HG02642 (cell line): ENCODE measurements around the gene GPI.
"Not testable (repeated sequence)": the region's sequence is repeated elsewhere in the genome, so short reads cannot be mapped to it uniquely, and the experiment has no call there.

Experiments used
- ATAC-seq: cut with Tn5 transposase; IDR thresholded peaks from one replicate; pipeline ENCODE4 v1.9.1; 2021; ENCODE audit warnings: mild to moderate bottlenecking; ENCODE audit not compliant: unreplicated experiment, poor library complexity

GPI gene

DNA sequence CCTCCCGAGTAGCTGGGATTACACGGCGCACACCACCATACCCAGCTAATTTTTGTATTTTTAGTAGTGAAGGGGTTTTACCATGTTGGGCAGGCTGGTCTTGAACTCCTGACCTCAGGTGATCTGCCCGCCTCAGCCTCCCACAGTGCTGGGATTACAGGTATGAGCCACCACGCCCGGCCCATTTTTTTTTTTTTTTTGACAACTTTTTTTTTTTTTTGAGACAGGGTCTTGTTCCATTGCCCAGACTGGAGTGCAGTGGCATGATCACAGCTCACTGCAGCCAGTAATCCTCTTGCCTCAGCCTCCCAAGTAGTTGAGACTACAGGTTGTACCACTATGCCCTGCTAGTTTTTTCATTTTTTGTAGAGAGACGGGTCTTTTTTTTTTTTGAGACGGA, 35.8 kb downstream of the GPI start:
- ATAC-seq: not testable (repeated sequence)

DNA sequence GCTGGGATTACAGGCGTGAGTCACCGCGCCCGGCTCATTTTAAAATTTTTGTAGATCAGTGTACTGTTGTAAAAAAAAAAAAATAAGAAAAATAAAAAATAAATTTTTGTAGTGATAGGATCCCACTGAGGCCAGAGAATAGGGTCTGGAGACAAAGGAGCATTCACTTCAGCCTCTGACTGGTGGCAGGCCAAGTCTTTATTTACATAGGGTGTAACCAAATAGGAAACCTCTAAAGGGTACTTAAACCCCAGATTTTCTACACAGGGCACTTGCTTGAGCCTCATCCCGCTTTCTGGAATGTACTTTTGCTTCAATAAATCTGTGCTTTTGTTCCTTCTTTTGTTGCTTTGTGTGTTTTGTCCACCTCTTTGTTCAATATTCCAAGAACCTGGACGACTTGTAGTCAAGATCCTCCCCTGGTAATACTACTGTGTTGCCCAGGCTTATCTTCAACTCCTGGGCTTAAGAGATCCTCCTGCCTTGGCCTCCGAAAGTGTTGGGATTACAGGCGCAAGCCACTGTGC, 37.1 kb downstream of the GPI start:
- ATAC-seq: no peak

DNA sequence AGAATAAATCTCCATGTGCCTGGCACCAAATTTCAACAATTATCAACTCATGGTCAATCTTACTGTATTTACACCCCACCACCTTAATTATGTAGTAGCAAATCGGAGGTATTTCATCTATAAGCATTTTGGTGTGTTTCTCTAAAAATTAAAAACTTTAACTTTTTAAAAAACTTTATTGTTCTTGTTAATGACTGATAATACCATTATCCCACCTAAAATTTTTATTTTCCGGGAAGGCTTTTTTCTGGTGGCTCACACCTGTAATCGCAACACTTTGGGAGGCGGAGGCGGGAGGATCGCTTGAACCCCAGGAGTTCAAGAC, 38.8 kb downstream of the GPI start:
- ATAC-seq: no peak

DNA sequence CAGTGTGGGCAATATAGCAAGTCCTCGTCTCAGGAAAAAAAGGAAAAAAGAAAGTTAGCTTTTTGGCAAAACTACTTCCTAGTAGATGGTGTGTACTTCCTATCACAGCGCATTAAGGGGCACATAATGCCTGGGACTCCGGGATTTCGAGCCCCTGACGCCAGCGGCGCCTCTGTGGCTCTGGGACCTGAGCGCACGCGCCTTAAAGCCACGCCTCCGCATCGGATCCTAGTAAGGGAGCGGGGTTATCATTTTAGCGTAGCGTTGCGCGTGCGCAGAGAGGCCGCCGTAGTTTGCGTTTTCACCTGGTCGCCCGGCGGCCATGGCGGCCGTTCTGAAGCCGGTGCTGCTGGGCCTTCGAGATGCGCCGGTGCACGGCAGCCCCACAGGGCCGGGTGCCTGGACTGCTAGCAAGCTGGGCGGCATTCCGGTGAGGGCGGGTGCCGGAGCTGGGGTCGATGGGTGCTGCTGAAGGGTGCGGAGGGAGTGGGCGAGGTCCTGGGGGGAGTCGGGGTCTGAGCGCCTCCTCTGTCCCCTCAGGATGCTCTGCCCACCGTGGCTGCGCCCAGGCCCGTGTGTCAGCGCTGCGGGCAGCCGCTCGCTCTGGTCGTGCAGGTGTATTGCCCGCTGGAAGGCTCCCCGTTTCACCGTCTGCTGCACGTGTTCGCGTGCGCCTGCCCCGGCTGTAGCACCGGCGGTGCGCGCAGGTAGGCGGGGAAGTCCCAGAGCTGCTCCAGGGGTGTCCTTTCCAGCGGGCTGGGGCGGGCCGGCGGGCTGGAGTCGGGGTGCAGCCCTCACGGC, 39.3 kb downstream of the GPI start, which contains the start of gene PDCD2L:
Gene PDCD2L, plus strand, starts transcription at position 291 of the 801 bp plus-strand sequence. Its CDS starts 32 bp downstream, at position 323.
- ATAC-seq: peak; percentile 85

DNA sequence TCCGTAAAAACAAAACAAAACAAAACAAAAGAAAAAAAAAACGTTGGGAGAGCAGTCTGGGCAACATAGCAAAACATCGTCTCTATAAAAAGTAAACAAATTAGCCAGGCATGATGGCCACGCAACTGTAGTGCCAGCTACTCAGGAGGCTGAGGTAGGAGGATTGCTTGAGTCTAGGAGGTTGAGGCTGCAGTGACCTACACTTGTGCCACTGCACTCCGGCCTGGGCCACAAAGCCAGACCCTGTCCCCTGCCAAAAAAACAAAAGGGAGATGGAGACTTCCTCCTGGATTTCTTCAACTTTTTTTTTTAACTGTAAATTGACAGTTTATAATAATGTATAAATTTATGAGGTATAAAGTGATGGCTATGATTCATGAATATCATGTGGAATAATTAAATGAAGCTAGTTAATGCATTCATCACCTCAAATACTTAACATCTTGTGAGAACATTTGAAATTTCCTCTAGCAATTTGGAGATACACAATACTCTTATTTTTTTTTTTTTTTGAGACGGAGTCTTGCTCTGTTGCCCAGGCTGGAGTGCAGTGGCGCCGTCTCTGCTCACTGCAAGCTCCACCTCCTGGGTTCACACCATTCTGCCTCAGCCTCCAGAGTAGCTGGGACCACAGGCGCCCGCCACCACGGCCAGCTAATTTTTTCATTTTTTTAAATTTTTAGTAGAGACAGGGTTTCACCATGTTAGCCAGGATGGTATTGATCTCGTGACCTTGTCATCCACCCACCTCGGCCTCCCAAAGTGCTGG, 41.1 kb downstream of the GPI start:
- no peak for ATAC-seq

DNA sequence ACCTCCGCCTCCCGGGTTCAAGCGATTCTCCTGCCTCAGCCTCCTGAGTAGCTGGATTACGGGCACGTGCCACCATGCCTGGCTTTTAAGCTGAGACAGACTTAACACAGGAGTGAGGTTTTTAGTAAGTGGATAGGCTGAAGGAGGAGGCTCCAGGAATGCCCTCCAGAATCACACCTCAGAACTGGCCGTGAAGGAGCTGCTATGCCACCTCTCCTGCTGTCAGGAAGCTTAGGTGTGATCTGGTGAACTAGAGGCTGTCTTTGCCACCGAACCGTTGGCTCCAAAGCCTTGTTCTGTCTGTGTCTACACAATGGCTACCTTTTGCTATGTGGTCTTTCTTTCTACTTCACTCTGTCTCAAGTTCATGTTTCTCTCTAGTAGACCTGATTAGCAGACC, 43.4 kb downstream of the GPI start:
- no peak for ATAC-seq

DNA sequence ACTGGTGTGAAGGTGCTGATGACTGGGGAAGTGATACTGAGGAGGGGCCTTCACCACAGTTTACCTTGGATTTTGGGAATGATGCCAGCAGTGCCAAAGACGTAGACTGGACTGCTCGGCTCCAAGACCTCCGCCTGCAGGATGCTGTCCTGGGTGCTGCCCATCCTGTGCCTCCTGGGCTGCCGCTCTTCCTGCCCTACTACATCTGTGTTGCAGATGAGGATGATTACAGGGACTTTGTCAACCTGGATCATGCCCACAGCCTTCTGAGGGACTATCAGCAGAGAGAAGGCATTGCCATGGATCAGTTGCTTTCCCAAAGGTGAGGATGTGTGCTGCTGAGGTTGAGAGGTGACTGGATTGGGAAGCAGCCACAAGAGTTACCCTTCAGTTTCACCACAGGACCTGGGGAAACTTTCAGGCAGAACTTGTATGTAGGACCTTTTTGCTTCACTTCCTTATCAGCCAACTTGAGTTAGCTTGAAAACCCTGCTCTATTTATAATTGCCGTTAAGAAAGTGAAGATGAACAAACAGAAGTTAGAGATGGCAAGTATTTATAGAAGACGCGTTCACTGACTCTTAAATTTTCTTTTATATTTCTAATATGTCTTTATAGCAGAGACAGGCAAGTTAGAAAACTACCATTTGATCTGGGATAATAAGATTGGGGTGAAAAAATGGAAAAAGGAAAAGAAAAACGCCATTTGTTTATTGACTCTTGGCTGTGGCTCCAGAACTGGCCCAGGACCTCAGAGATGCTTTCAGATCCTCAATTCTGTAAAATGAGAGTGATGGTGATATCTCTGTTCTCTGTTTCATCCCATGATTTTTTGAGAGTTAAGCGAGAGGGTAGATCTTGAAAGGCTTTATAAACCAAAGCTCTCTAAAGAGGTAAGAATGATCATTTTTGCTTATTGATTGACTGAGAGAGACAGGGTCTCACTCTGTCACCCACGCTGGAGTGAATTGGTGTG, 44.5 kb downstream of the GPI start:
- ATAC-seq: no peak

DNA sequence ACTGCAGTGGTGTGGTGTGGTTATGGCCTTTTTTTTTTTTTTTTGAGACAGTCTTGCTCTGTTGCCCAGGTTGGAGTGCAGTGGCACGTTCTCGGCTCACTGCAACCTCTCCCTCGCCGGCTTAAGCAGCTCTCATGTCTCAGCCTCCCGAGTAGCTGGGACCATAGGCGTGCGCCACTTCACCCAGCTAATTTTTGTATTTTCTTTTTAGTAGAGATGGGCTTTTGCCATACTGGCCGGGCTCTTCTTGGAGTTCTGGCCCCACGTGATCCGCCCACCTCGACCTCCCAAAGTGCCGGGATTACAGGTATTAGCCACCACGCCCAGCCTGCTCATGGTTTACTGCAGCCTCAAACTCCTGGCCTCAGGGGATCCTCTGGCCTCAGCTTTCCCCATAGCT, 46.2 kb downstream of the GPI start:
- no peak for ATAC-seq

DNA sequence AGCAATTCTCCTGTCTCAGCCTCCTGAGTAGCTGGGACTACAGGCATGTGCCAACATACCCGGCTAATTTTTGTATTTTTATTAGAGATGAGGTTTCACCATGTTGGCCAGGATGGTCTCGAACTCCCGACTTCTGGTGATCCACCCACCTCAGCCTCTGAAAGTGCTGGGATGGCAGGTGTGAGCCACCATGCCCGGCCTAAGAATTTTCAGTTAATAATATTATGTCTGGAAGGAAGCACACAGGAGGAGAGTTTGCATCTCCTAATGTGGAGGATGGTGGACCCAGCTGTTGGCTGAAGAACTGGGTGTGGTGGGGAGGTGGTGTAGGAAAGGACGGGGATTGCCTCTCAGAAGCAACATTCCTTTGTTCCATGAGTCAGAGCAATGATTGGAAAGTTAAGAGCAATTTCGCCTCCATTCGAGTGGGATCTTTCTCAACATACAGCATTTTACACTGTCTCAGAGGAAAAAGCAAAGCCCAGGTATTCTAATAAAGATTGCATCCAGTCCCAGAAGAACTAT, 51.1 kb downstream of the GPI start:
- no peak for ATAC-seq

DNA sequence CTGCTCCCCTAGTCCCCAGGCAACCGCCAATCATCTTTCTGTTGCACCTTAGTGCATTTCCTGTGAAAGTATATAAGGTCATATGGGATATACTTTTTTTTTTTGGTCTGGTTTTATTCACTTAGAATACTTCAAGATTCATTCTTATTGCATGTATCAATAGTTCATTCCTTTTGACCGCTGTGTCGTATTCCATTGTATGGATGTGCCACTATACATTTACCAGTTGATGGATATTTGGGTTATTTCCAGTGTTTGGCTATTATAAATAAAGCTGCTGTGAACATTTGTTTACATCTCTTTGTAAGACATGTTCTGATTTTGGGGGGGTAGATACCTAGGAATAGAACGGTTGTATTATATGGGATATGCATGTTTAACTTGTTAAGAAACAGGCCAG, 53.3 kb downstream of the GPI start:
- no peak for ATAC-seq

DNA sequence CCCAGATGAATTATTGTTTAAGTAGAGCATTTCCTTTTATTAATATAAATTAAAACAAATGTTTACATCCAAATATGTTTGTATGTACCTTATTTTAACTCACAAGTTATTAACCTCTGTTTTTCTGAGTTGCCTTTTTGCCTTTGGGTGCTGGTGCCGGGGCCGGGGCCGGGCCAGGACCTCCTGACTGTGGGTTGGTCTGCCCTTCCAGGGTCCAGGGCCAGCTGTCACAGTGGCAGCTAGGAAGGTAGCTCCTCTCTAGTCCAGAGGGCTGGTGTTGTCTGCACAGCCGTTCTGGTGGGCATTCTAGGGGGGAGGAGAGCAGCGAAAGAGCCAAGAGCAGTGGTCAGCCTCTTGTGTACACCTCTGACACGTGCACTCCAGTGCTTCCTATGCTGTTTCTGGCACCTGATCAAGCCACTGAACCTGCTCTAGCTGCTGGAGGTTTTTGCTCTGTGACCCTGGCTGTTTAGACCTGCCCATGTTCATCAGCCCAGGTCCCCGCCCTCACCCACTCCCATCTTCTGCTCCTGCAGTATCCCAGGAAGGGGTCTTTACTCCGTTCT, 61.2 kb downstream of the GPI start:
- ATAC-seq: no peak

DNA sequence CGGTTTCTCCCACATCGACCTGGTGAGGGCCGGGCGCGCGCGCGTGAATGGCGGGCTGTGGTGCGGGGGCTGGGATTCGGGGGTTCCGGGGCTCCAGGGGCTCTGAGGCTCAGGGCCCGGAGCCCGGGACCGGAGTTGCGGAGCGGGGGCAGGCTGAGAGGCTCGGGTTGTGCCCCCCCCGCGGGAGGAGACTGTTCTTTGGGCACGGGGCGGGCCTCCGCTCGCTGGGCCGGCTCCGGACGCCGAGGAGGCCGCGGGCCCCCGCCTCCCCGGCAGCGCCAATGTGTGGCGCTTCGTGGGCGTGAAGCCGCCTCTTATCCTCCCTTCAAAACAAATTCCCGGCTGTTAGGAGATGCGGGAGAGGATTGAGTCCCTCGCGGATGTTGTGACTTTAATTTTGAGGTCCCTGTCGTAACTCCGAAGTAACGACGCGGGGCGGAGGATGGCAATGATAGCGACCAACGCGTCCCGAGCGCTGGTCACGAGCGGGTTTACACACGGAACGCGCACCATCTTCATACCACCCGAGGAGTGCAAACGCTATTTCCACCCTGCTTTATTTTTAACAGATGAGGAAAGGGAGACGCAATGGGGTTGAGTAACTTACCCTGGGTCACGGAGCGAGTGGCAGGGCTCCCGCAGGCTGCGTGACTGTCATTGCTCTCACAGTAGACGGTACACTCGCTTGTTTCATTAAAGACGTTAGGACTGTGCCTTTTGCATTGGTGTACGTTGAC, 63.7 kb downstream of the GPI start:
- ATAC-seq: peak; percentile 59

DNA sequence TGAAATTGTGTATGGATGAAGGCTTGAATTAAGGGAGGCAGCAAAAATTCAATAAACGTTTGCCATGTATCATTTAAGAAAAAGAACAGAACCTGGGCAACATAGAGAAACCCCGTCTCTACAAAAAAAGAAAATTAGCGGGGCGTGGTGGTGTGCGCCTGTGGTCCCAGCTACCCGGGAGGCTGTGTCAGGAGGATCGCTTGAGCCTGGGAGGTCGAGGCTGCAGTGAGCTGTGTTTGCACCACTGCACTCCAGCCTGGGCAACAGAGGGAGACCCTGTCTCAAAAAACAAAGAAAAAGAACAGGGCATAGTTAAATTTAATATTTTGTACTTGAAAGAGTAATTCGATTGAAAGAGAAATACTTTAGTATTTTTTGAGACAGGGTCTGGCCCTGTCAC, 64.6 kb downstream of the GPI start:
- no peak for ATAC-seq

DNA sequence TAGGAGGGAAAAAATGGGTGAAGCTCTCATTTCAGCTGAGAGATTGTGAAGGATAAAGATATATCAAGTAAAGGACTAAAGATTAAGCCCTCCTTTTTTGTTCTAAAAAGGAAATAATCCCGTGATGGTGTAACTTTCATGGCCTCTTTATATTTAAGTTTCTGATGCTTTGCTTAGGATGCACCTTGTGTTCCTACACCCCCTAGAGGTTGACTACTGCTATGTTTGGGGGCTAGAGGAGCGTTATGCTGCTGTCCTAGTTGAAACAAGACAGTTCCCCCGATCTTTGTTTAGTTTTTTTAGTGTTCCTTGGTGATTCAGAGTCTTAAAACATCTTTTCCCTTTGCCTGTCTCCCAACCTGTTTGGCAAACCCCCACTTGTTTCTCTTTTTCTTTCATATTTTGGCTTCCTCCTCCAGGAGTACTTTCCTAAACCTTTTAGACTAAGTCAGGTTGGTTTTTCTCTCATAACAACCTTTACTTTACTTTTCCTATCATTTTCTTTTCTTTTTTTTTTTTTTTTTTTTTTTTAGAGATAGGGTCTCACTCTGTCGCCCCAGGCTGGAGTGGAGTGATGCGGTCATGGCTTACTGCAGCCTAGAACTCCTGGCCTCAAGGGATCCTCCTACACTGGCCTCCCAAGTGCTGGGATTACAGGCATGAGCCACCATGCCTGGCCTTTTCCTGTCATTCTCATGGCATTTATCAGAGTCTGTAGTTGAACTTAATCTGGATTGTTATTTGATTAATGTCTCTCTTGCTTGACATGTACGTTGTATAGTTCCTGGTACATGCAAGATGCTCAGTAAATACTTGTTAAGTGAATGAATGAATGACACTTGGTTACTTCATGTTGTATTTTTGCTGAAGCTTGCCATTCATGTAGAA, 66.0 kb downstream of the GPI start:
- no peak for ATAC-seq

DNA sequence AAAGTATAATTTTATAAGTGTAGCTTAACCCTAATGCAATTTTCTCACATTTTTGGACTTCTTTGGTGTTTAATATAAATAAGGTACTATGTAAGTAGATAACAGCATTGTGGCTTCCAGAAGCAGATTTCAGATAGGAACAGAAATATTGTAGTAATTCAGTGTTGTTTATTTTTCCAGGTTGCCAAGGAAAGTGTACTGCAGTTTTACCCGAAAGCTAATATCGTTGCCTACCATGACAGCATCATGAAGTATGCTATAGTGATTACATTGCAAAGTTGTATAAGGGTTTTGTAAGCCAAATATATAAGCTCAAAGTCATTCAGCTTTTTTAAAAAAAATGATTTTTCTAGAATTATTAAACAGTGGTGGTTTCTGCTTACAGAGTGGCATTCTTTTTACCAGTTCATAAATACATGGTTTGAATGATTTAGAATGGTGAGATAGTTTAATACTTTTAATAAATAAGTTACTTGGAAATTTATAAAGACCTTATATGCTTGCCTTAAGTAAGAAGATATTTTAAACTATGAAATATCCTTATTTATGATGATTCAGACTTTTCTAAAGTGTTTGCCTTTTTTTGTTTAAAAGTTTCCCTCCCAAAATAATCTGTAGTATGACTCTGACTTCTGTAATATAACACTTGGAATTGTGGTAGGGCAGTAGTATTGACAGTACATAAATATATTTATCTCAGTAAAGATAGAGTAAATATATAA, 66.8 kb downstream of the GPI start:
- ATAC-seq: no peak

DNA sequence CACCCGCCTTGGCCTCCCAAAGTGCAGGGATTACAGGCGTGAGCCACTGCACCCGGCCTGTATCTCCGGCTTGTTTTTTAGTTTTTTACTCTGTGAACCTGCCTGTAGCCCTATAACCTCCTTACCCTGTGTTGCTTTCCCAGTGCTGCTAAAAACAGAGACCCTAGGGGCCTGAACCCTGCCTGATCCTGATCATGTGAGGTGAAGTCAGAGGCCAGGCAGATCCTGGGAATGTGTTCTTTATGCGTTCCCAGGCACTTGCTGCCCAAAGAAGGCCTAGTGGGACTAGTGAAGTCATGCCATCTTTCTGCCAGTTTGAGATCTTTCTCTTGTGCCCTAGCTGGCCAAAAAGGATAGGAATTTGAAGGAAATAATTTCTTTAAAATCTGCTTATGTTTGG, 67.8 kb downstream of the GPI start:
- ATAC-seq: no peak

DNA sequence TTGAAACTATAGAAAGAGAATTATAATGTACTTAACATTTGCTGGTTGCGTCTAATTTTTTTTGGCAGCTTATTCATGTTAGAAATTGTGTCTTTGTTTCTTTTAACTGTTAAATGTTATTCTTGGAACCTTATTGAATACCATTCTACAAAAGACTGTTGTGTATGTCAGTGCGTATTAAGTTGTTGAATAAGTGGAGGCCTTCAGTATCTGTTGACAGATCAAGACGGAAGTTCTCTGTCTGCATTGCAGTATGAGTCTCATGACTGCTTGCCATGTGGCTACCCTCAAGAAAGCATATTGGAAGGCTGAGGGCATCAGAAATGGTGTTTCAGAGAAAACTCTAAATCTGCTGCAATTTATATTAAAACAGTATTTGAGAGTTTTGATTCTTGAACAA, 71.7 kb downstream of the GPI start:
- no peak for ATAC-seq

DNA sequence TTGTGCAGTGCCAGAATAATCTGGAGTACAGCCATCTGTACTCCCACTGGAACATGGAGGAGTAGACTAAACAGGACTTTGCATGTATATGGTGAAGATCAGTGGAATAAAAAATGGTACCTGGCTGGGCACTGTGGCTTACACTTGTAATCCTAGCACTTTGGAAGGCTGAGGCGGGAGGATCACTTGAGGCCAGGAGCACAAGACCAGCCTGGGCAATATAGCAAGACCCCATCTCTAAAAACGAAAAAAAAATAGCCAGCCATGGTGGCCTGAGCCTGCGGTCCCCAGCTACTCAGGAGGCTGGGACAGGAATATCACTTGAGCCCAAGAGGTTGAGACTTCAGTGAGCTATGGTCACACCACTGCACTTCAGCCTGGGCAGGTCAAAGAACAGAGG, 83.2 kb downstream of the GPI start:
- ATAC-seq: no peak
